ENCODE results near the gene BACE1-AS.
"Not testable (repeated sequence)": the region's sequence is repeated elsewhere in the genome, so short reads cannot be mapped to it uniquely, and the experiment has no call there.

BACE1-AS gene

DNA sequence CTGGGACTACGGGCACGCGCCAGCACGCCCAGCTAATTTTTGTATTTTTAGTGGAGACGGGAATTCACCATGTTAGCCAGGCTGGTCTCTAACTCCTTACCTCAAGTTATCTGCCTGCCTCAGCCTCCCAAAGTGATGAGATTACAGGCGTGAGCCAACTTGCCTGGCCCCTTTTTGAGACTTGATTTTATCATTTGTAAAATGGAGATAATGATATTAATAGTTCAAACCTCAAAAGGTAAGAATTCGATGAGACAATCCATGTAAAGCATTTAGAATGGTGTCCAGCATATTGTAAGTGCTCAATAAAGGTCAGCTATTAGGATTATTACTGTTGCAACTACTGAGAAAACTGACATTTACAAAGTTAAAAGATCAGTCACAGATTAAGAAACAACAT, 27.6 kb downstream of the BACE1-AS start:
- in situ Hi-C loops (cut with MboI; ENCODE audit: low sequenced_read_pairs): no loop called here

DNA sequence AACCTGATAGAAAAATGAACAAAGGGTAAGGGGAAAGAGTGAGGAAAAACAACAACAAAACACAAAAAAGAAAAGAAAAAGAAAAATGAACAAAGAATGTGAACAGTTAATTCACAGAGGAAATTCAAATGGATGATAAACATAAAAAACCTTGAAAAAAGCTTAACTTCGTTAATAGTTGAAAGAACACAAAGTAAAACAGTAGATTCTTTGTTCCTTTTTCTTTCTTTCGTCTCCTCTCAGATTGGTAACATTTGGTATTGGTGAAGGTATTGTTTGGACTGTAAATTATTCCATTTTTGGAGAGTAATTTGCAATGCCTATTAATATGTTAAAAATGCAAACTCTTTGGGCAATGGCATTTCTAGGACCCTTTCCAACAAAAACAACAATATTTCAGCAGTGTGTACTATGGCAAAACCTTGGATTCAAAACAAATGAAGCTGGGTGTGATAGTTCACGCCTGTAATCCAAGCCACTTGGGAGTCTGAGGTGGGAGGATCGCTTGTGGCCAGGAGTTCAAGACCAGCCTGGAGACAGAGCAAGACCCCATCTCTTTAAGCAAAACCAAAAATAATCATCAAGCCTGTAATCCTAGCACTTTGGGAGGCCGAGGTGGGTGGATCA, 28.2 kb downstream of the BACE1-AS start:
- in situ Hi-C loops (cut with MboI; ENCODE audit: low sequenced_read_pairs): no loop called here

- in situ Hi-C loops (cut with MboI; ENCODE audit: low sequenced_read_pairs): not testable (repeated sequence)
Measured at GRCh38 chr11:117327255-117327566, 36.1 kb downstream of the BACE1-AS start.

GRCh38 chr11:117327567-117328374, 36.6 kb downstream of the BACE1-AS start, which contains the start of gene CEP164:
Gene CEP164, plus strand, starts transcription at chr11:117327854. Its CDS starts 10,733 bp downstream, at chr11:117338587.
- in situ Hi-C loops (cut with MboI; ENCODE audit: low sequenced_read_pairs): no loop called here

DNA sequence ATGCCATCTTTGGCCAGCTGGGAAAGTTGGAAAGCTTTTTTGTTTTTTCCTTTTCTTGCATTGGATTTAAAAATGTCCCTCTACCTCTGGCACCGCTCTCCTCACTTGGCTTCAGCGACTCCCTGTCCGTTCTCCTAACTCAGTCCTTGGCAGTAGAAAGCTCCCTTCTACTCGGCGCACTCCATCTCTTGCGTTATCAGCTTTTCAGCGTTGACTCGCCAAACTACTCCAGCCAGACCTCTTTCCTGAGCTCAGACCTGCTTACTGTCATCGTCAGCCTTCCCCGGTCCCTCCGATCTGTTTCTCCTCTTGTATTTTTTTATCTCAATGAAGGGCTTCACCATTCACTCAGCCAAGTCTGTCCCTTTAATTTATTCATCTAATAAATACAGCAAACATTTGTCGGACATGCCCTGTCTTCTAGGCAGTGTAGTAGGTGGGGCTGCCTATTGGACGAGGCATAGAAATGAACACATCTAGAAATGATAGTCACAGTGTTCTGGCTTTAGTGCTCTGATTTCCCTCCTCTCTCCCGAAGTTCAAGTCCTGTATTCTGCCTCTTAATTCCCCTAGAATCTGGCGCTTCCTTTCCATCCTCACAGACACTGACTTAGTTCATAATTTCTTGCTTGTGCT, 37.3 kb downstream of the BACE1-AS start:
- in situ Hi-C loops (cut with MboI; ENCODE audit: low sequenced_read_pairs): no loop called here

DNA sequence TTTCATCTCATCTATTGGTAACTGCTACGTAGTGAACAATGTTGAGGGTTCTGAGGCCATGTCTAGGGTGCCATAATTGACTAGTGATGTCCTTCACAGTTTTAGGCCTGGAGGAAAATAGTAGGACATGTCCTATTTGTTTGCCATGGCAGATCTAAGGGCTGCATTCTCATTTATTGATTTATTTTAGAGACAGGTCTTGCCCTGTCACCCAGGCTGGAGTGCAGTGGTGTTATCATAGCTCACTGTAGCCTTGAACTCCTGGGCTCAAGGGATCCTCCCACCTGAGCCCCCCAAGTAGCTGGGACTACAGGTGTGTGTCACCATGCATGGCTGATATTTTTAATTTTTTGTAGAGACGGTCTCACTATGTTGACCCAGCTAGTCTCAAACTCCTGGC, 41.7 kb downstream of the BACE1-AS start:
- in situ Hi-C loops (cut with MboI; ENCODE audit: low sequenced_read_pairs): no loop called here

GRCh38 chr11:117333917-117334316, 42.8 kb downstream of the BACE1-AS start:
- in situ Hi-C loops (cut with MboI; ENCODE audit: low sequenced_read_pairs): no loop called here

DNA sequence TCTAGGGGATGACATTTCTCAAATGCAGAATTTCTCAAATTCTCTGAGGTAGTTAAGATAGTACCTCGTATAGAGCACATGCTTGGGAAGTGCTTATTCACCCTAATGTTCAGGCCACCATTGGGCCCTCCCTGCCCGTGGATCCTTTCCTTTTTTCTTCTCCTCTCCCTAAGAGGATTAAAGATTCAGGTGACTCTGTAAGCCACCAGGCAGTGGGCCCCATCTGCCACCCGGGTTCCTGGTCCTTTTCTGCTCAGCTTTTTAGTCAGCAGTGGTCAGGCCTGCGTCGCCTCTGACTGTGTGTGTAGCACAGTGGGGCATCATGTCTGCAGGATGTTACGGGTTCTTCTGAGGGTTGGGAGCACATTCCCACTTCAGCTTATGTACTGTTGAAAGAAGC, 43.8 kb downstream of the BACE1-AS start:
- in situ Hi-C loops (cut with MboI; ENCODE audit: low sequenced_read_pairs): no loop called here

- in situ Hi-C loops (cut with MboI; ENCODE audit: low sequenced_read_pairs): no loop called here
Measured at GRCh38 chr11:117335399-117335798, 44.3 kb downstream of the BACE1-AS start.

DNA sequence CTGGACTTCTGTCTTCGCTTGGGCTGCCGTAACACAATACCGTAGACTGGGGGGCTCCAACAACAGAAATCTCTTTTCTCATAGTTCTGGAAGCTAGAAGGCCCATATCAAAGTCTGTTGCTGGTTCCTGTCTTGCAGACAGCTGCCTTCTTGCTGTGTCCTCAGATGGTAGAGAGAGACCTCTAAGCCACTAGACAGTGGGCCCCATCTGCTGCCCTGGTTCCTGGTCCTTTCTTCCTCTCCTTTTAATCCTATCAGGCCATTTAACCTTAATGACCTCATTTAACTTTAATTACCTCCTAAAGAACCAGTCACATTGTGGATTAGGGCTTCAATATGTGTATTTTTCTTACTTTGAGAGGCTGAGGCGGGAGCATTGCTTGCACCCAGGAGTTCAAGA, 45.9 kb downstream of the BACE1-AS start:
- in situ Hi-C loops (cut with MboI; ENCODE audit: low sequenced_read_pairs): no loop called here

Measured in hTERT RPE-1 (cell line).